CD8-positive, alpha-beta memory T cell (primary cell): ENCODE measurements around the gene KRT85. TPM values are rescaled to one million over a fixed set of nuclear protein-coding genes. Genes with fewer than 3 reads are reported as not detected.

ENCODE experiments used
- CTCF ChIA-PET: fragments of 350-600 bp; sonication (Branson Sonifier 250); formaldehyde crosslinking; loops from one replicate; lab custom pipeline; 2021; ENCODE audit warnings: antibody characterized with exemption; lab: Charles Lee
- POLR2A ChIA-PET: fragments of 350-600 bp; sonication (Branson Sonifier 250); formaldehyde crosslinking; loops from one replicate; lab custom pipeline; 2021; ENCODE audit warnings: antibody characterized with exemption; lab: Charles Lee
- DNase-seq, 5 donors: peaks; one replicate each; pipeline versions ENCODE4 v3.0.0 to v3.0.0-alpha.2; 2020 to 2022; ENCODE audit warnings: mixed read lengths in 1 of 5
- H3K27ac ChIP-seq: one replicate; pipeline ENCODE4 v1.7.0; 2013; ENCODE audit warnings: low read depth, mild to moderate bottlenecking, low read length, moderate library complexity
- H3K27me3 ChIP-seq: 2 replicates; pipeline ENCODE4 v1.7.0; 2013; ENCODE audit warnings: low read length, mild to moderate bottlenecking; ENCODE audit not compliant: insufficient read depth, poor library complexity, severe bottlenecking
- H3K36me3 ChIP-seq: 2 replicates; pipeline ENCODE4 v1.7.0; 2013; ENCODE audit warnings: mild to moderate bottlenecking, low read length, moderate library complexity; ENCODE audit not compliant: insufficient read depth
- H3K4me1 ChIP-seq: 2 replicates; pipeline ENCODE4 v1.7.0; 2013; ENCODE audit warnings: mild to moderate bottlenecking, low read length, moderate library complexity; ENCODE audit not compliant: insufficient read depth
- H3K4me3 ChIP-seq: 2 replicates; pipeline ENCODE4 v1.7.0; 2013; ENCODE audit warnings: mild to moderate bottlenecking, low read length
- H3K9me3 ChIP-seq: 2 replicates; pipeline ENCODE4 v1.7.0; 2013; ENCODE audit warnings: mild to moderate bottlenecking, low read length
- H3K27ac Mint-ChIP-seq, 8 donors: one replicate each; pipeline ENCODE4 v1.8.0; 2020 to 2021; ENCODE audit warnings: mixed read lengths in 8 of 8, mild to moderate bottlenecking in 6 of 8, inconsistent platforms in 3 of 8, moderate library complexity in 3 of 8
- H3K27me3 Mint-ChIP-seq, 2 donors: one replicate each; pipeline ENCODE4 v1.8.0; 2020 to 2021; ENCODE audit warnings: mixed read lengths in 2 of 2, mild to moderate bottlenecking in 1 of 2, moderate library complexity in 1 of 2
- H3K36me3 Mint-ChIP-seq, 3 donors: one replicate each; pipeline ENCODE4 v1.8.0; 2020 to 2021; ENCODE audit warnings: mixed read lengths in 3 of 3, inconsistent platforms in 1 of 3, mild to moderate bottlenecking in 1 of 3
- H3K4me1 Mint-ChIP-seq, 3 donors: one replicate each; pipeline ENCODE4 v1.8.0; 2020 to 2021; ENCODE audit warnings: mixed read lengths in 3 of 3, inconsistent platforms in 1 of 3, mild to moderate bottlenecking in 1 of 3
- H3K4me3 Mint-ChIP-seq, 7 donors: one replicate each; pipeline ENCODE4 v1.8.0; 2020 to 2021; ENCODE audit warnings: mixed read lengths in 7 of 7, mild to moderate bottlenecking in 6 of 7, moderate library complexity in 4 of 7, inconsistent platforms in 2 of 7
- H3K9me3 Mint-ChIP-seq, 5 donors: one replicate each; pipeline ENCODE4 v1.8.0; 2020 to 2022; ENCODE audit warnings: mixed read lengths in 5 of 5, mild to moderate bottlenecking in 3 of 5, moderate library complexity in 2 of 5, inconsistent platforms in 1 of 5
- polyA plus RNA-seq: library from polyadenylated mRNA; unstranded; fragments of 300-500 nt; fragmentation: Illumina TruSeq; gene quantifications from one replicate; pipeline ENCODE4 v1.2.3, GENCODE V29; 2021
- total RNA-seq, 2 experiments: library from RNA; stranded (reverse); gene quantifications; one replicate each; pipeline ENCODE4 v1.2.3, GENCODE V29; 2021

Gene KRT85
- total and polyA plus RNA-seq, 3 experiments from 2014 or later, result not detected

- H3K9me3 ChIP-seq, result no peaks in the 10 kb centered on the region
- Mint-ChIP-seq H3K4me1 (no peaks in the 10 kb centered on the region), H3K36me3 (no peaks in the 10 kb centered on the region), H3K27ac (no peak overlapping the region), H3K27me3 (peaks cover 4 to 8% of the 10 kb centered on the region in 2 donors), H3K9me3 (no peaks in the 10 kb centered on the region), H3K4me3 (no peak overlapping the region)
- ChIA-PET CTCF (interaction anchor here (1.0 kb wide), 1 partner anchor 487 kb away, joined by 3 read pairs; no protein-coding TSS in a partner anchor), POLR2A (no interaction called here)
- no peaks in the 10 kb centered on the region for H3K27me3 ChIP-seq
- H3K27ac ChIP-seq, result no peak overlapping the region
- H3K4me3 ChIP-seq, result no peak overlapping the region
- no peaks in the 10 kb centered on the region for H3K36me3 ChIP-seq
- no peaks in the 10 kb centered on the region for H3K4me1 ChIP-seq
- no peak for DNase-seq
Observed at GRCh38 chr12:52391618-52392002, 24.3 kb upstream of the KRT85 start.

DNA sequence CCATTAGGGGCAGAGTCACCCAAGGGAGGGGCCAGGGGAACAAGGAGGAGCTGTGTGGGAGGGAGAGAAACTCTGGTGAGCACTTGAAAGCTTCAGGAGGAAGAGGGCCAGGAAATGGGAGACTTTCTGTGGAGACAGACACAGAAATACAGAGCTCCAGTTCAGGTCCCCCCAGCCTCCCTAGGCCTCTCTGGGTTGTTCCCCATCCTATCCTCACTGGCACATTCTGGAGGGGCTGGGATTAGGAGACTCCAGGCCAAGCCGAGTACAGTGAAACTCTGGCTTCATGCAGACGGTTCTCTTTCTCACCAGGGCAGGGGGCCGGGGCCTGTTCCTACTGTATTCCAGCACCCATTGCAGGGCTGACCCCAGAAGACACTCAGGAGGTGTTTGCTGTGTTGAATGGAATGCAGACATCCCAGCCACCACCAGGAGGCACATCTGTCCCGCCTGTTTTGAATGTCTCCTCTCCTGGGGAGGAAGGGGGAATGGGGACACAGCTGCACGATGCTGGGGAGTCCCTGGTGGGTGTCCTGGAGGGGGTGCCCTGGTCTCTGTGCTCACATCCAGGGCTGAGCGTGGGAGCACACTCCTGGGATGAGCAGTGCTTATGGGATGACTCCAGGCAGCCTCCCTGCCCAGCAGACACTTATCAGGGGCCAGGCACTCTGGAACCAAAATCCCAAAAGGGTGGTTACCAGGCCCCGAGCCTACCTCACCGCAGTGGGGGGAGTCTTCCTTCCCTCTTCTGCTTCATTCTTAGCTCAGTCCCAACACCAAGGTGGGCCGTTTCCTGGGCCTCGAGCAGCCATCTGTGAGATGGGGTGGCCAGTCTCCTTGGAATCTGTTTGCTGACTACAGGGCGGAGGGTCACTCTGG is 23.7 kb upstream of the KRT85 start:
- Histone ChIP-seq H3K4me1 (no peaks in the 10 kb centered on the region), H3K4me3 (no peak overlapping the region), H3K9me3 (no peaks in the 10 kb centered on the region), H3K27me3 (no peaks in the 10 kb centered on the region), H3K27ac (no peak overlapping the region), H3K36me3 (no peaks in the 10 kb centered on the region)
- ChIA-PET POLR2A (no interaction called here), CTCF (interaction anchor here (1.0 kb wide), 1 partner anchor 488 kb away, joined by 3 read pairs; no protein-coding TSS in a partner anchor)
- peaks cover 4 to 8% of the 10 kb centered on the region in 2 donors for H3K27me3 Mint-ChIP-seq
- H3K4me3 Mint-ChIP-seq, result no peak overlapping the region
- H3K9me3 Mint-ChIP-seq, result no peaks in the 10 kb centered on the region
- H3K36me3 Mint-ChIP-seq, result no peaks in the 10 kb centered on the region
- DNase-seq, result no peak
- H3K4me1 Mint-ChIP-seq, result no peaks in the 10 kb centered on the region
- H3K27ac Mint-ChIP-seq, result no peak overlapping the region

- H3K9me3 ChIP-seq, result no peaks in the 10 kb centered on the region
- H3K4me3 Mint-ChIP-seq, result no peak overlapping the region
- H3K27ac ChIP-seq, result no peak overlapping the region
- CTCF ChIA-PET, result no interaction called here
- no peak overlapping the region for H3K4me3 ChIP-seq
- H3K4me1 ChIP-seq, result no peaks in the 10 kb centered on the region
- peaks cover 4 to 8% of the 10 kb centered on the region in 2 donors for H3K27me3 Mint-ChIP-seq
- no peaks in the 10 kb centered on the region for H3K36me3 Mint-ChIP-seq
- H3K36me3 ChIP-seq, result no peaks in the 10 kb centered on the region
- POLR2A ChIA-PET, result no interaction called here
- no peaks in the 10 kb centered on the region for H3K9me3 Mint-ChIP-seq
- no peaks in the 10 kb centered on the region for H3K4me1 Mint-ChIP-seq
- H3K27ac Mint-ChIP-seq, result no peak overlapping the region
- H3K27me3 ChIP-seq, result no peaks in the 10 kb centered on the region
- no peak for DNase-seq
Observed at GRCh38 chr12:52389313-52390207, 22.3 kb upstream of the KRT85 start.

- ChIA-PET CTCF (no interaction called here), POLR2A (no interaction called here)
- Mint-ChIP-seq H3K27ac (no peak overlapping the region), H3K4me1 (peaks cover 3 to 7% (median 5%) of the 10 kb centered on the region in 3 donors), H3K36me3 (no peaks in the 10 kb centered on the region), H3K9me3 (no peaks in the 10 kb centered on the region), H3K4me3 (no peak overlapping the region), H3K27me3 (peaks cover 0 to 10% of the 10 kb centered on the region in 2 donors)
- H3K4me1 ChIP-seq, result no peaks in the 10 kb centered on the region
- H3K4me3 ChIP-seq, result no peak overlapping the region
- H3K27me3 ChIP-seq, result no peaks in the 10 kb centered on the region
- no peak for DNase-seq
- H3K36me3 ChIP-seq, result no peaks in the 10 kb centered on the region
- no peak overlapping the region for H3K27ac ChIP-seq
- H3K9me3 ChIP-seq, result no peaks in the 10 kb centered on the region
Observed at GRCh38 chr12:52387859-52388258, 20.6 kb upstream of the KRT85 start.

GRCh38 chr12:52385226-52385702 is 18.0 kb upstream of the KRT85 start, which contains the start of gene KRT84:
Gene KRT84, minus strand, starts transcription at chr12:52385652. Its CDS starts 67 bp downstream, at chr12:52385585.
- Mint-ChIP-seq H3K4me1 (peaks cover 6 to 19% (median 16%) of the 10 kb centered on the region in 3 donors), H3K36me3 (no peaks in the 10 kb centered on the region), H3K27ac (peak within 1 kb of the TSS in 1 of 8 donors; percentile 12), H3K27me3 (peaks cover 0 to 6% of the 10 kb centered on the region in 2 donors), H3K9me3 (no peaks in the 10 kb centered on the region), H3K4me3 (no peak within 1 kb of the TSS)
- no peak for DNase-seq
- H3K27me3 ChIP-seq, result no peaks in the 10 kb centered on the region
- H3K36me3 ChIP-seq, result no peaks in the 10 kb centered on the region
- ChIA-PET POLR2A (no interaction called here), CTCF (interaction anchor here (2.0 kb wide), 1 partner anchor 8 kb away, joined by 4 read pairs; no protein-coding TSS in a partner anchor)
- no peaks in the 10 kb centered on the region for H3K9me3 ChIP-seq
- H3K4me3 ChIP-seq, result no peak within 1 kb of the TSS
- no peaks in the 10 kb centered on the region for H3K4me1 ChIP-seq
- no peak within 1 kb of the TSS for H3K27ac ChIP-seq

- POLR2A ChIA-PET, result no interaction called here
- Histone ChIP-seq H3K27me3 (no peaks in the 10 kb centered on the region), H3K4me3 (no peak overlapping the region), H3K27ac (no peak overlapping the region), H3K36me3 (no peaks in the 10 kb centered on the region), H3K4me1 (no peaks in the 10 kb centered on the region), H3K9me3 (no peaks in the 10 kb centered on the region)
- H3K9me3 Mint-ChIP-seq, result no peaks in the 10 kb centered on the region
- no peak overlapping the region for H3K27ac Mint-ChIP-seq
- CTCF ChIA-PET, result interaction anchor here (2.0 kb wide), 1 partner anchor 10 kb away, joined by 4 read pairs; no protein-coding TSS in a partner anchor
- H3K4me3 Mint-ChIP-seq, result no peak overlapping the region
- H3K27me3 Mint-ChIP-seq, result peaks cover 1 to 8% of the 10 kb centered on the region in 2 donors
- H3K4me1 Mint-ChIP-seq, result peaks cover 6 to 19% (median 16%) of the 10 kb centered on the region in 3 donors
- H3K36me3 Mint-ChIP-seq, result no peaks in the 10 kb centered on the region
- DNase-seq, result no peak
Observed at GRCh38 chr12:52383331-52383730, 16.1 kb upstream of the KRT85 start.

GRCh38 chr12:52382854-52383253 is 15.6 kb upstream of the KRT85 start:
- Mint-ChIP-seq H3K9me3 (no peaks in the 10 kb centered on the region), H3K27ac (peak overlapping the region in 1 of 8 donors; percentile 18), H3K4me3 (no peak overlapping the region), H3K36me3 (no peaks in the 10 kb centered on the region), H3K27me3 (peaks cover 1 to 9% of the 10 kb centered on the region in 2 donors), H3K4me1 (peaks cover 6 to 19% (median 16%) of the 10 kb centered on the region in 3 donors)
- Histone ChIP-seq H3K4me3 (no peak overlapping the region), H3K4me1 (no peaks in the 10 kb centered on the region), H3K27ac (no peak overlapping the region), H3K27me3 (no peaks in the 10 kb centered on the region), H3K9me3 (no peaks in the 10 kb centered on the region), H3K36me3 (no peaks in the 10 kb centered on the region)
- DNase-seq, result no peak
- POLR2A ChIA-PET, result no interaction called here
- CTCF ChIA-PET, result no interaction called here
